Stimulated activated CD4-positive, alpha-beta T cell treated with anti-CD3 and anti-CD28 coated beads, Interleukin-12 subunit alpha, Interleukin-12 subunit beta, amount 100 ng/mL, for 24 hours (primary cell): ENCODE data around the gene RFTN1.

Experiments
- DNase-seq, 2 experiments: peaks; one replicate each; pipeline ENCODE4 v3.0.0-alpha.2; 2020; ENCODE audit warnings: low read depth in 2 of 2

The RFTN1 gene

GRCh38 chr3:16380421-16380820 lies 133.1 kb downstream of the RFTN1 start:
- no peak for DNase-seq

DNA sequence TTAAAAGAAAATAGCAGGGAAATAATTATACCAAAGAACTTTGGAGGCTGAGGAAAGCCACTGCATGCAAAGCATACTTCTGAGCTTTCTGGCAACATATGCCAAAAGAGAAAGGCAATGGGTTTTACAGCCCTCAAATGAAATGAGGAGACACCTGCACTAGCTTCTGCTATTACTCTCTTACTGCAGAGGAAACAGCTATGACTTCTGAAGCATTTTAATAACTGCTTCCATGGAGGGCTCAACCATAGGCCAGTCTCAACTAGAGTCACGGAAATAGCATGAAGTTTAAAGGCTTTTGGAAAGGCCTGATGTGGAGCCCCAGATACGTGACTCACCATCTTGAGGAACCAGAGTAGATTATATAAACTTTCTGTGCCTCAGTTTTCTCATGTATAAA lies 133.7 kb downstream of the RFTN1 start:
- DNase-seq: no peak

GRCh38 chr3:16378920-16379319 lies 134.6 kb downstream of the RFTN1 start:
- DNase-seq: no peak

- DNase-seq: no peak
Measured at GRCh38 chr3:16378415-16378814, 135.1 kb downstream of the RFTN1 start.

DNA sequence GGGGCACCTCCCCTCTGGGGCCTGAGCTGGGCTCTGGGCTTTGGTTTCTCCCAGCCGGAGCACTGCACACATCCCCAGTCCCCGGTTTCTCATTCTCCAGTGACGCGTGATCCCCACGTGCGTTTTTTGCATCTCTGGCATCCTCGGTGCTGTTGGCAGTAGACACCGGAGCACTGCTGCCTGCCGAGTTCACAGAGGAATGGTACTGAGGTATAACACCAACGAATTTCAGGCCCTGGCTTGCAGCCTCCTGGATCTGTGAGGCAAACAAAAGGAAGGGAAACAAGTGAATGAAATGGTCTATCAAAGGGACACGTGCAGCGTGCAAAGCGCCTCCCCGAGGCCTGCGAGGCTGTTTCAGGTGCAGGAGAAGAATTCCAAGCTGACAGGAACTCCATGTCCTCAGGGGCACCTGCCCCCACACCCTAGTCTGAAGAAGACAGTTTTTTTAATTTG lies 135.6 kb downstream of the RFTN1 start:
- no peak for DNase-seq

- no peak for DNase-seq
Measured at GRCh38 chr3:16377196-16377595, 136.3 kb downstream of the RFTN1 start.

- DNase-seq: no peak
Measured at GRCh38 chr3:16375891-16376290, 137.6 kb downstream of the RFTN1 start.

DNA sequence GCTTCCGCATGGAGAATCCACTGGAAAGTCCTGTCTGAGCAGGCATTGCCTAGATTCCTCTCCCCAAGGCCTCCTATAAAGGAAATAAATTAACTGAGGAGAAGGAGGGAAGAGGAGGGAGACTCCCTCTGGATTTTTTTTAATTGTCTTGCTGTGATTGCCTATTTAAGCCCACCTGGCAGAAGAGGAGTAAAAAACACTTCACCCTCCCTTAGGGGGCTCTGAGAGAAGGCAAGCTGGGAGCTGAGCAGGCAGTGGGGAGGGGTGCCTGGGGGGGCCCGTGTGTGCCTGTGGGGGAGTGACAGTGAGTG lies 138.6 kb downstream of the RFTN1 start:
- no peak for DNase-seq

- DNase-seq: peak in 1 of 2 experiments; percentile 21
Measured at GRCh38 chr3:16374047-16374934, 139.2 kb downstream of the RFTN1 start.

DNA sequence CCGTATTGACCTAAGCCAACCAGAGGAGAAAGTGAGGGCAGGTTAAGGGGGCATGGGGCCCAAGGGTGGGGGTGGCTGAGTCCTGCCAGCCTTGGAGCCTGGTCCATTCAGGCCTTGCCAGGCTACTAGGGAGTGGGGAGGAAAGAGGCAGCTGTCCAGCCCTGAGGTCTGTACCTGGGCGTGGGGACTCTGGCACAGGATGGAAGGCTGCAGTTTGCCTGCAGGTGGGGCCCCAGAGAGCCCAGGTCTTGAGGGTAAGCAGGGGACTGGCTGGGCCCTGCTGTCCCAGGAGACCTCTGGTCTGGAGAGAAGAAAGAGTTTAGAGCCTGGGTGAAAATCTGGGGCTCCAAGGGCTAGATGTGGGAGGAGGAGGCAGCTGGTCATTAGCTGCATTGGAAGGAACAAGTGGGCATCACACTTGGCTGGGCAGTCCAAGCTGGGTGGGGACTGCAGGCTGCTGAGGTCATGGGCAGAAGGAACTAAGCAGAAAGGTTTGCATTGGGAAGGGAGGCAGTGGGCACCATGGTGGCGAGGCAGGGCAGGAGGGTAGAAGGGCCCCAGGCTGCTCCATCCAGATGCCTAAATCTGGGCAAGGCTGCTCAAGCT lies 140.1 kb downstream of the RFTN1 start:
- DNase-seq: no peak

DNA sequence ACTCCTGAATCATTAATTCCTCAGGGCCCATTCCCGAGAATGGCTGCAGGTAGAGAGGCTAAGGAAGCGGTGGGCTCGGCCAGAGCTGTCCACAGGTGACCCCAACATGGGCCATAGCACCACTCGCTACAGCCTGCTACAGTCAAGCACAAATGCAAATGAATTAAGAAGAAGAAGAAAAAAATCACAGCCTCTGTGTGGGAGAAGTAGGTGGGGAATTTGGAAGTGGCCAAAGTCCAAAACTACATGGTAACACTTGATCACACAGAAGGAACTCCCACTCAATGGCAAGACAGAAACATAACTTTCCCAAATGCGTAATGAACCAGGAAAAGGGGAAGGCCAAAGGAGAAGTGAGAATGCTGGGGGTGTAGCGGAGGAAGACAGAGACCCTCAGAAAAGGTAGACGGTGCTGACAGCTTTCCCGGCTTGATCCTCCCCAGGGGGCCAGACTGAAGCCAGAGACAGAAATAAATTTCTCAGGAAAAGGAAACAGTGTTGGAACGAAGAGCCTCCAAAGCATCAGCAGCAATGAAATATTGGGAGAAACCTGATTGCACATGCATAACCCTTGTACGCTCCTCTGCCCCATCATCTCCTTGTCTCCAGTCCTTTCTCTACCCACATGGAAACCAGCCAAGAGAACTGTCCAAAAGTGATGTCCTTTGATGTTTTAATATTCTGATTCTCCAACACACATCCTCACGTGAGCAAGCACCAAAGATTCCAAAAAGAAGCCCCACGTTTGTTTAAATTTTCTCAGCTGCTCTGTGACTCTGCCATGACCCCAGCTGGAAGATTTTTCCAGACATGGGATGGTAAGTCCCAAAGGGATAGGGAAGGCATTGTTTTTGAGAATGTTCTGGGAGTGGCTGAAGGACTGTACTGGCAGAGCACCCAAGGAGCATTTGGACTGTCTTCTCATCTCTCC lies 140.9 kb downstream of the RFTN1 start:
- no peak for DNase-seq

GRCh38 chr3:16370872-16371740 lies 142.4 kb downstream of the RFTN1 start:
- no peak for DNase-seq

GRCh38 chr3:16370503-16370871 lies 143.0 kb downstream of the RFTN1 start:
- no peak for DNase-seq

- no peak for DNase-seq
Measured at GRCh38 chr3:16369885-16370284, 143.6 kb downstream of the RFTN1 start.

DNA sequence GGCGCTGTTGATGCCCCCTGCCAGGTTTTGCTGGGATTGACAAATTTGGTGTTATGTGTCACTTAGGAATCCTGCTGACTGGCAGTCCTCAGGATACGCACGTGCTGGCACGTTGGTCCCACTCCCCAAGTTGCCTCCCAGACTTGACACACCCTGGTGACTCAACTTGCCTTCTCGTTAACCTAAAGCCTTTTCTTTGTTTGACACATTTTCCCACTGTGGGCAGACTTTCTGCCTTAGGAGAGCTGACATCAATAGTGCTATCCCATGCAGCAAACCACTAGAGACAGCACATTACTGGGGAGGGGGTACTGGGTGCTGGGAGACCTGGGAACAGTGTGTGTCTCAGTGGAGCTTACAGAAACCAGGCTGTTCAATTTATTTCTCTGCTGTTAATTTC lies 144.2 kb downstream of the RFTN1 start:
- DNase-seq: no peak

GRCh38 chr3:16366581-16366980 lies 146.9 kb downstream of the RFTN1 start:
- no peak for DNase-seq

GRCh38 chr3:16365491-16366128 lies 147.9 kb downstream of the RFTN1 start:
- no peak for DNase-seq

DNA sequence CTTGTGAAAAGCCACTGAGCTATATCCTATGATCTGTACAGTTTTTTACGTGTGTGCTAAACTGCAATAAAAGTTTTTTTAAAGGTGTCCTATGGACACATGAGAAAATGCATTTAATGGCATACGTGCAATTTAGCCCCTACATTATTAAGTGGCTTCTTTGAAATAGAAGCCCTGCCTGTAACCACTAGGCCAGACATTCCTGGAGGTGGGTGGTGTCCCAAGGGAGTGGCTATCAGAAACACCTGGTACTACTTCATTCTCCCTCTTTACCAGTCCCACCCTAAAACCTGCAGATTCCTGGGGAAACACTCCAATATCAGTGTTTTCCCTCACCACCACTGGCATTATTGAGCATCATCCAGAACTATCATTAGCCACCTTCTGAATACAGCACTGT lies 148.5 kb downstream of the RFTN1 start:
- DNase-seq: no peak

DNA sequence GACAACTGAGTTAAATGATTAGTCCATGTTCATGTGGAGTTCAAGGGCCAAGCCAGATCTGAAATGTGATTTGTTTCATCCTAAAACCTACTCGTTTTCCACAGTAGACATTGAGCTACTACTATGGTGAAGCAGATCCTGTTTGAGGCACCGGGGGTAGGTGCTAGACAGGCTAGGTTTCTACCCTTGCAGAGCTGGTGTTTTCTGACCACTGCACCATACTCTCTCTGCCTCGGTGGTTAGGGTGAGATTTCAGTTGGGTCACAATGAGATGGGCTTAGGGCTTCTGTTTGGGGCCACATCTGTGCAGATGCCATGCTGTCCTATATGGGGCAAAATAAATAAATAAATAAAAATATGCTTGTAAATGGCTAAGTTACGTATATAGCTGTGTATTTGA lies 149.2 kb downstream of the RFTN1 start:
- DNase-seq: no peak

DNA sequence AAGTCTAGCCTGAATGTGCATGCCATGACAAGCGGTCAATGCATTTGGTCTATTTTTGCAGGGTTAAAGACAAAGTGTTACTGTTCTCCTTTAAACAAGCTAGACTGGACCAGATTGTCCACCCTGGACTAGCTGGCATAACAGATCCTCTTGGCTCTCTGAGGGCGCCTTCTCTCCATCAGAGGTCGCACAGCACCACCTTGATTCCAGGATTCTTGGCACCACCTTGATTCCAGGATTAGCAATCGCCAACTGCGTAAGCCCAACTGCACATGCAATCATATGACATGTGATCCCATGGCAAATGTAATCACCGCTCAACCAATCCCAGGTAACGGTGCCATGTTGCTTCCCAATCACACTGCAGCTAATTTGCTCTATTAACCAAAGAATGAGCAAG lies 149.9 kb downstream of the RFTN1 start:
- DNase-seq: no peak

DNA sequence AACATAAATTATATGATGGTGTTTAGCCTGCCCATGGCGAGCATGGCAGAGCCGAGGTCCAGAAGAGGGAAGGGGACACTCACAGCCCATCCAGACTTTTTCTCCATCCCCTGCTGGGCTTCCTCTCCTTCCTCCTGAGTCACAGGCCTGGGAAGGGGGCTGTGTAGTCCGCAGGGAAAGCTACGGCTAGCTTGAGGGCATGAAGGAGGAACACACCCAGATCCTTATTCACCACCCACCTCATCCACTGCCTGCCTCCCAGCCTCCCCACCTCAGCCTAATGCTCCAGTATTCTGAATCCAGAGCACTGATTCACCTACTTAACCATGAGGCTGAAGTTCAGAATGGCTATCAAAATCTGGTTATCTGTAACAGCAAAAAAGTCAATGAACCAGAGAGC lies 150.7 kb downstream of the RFTN1 start:
- DNase-seq: no peak
